Mesendoderm (in vitro differentiated cells): ENCODE data around the gene PCK2.

Source experiments
- DNase-seq: peaks from one replicate; pipeline ENCODE4 v3.0.0; 2013
- H2AK5ac ChIP-seq: 2 replicates; pipeline ENCODE4 v1.6.1; 2013; ENCODE audit warnings: low read length, inconsistent platforms
- H2BK120ac ChIP-seq: 2 replicates; pipeline ENCODE4 v1.6.1; 2013; ENCODE audit warnings: low read depth, mild to moderate bottlenecking, low read length, moderate library complexity, mixed read lengths
- H2BK15ac ChIP-seq: replicated peaks from 2 replicates; pipeline ENCODE4 v1.6.1; 2013; ENCODE audit warnings: low read depth, mild to moderate bottlenecking, moderate library complexity
- H2BK5ac ChIP-seq: 2 replicates; pipeline ENCODE4 v1.6.1; 2013; ENCODE audit warnings: low read length, inconsistent platforms
- H3K18ac ChIP-seq: 2 replicates; pipeline ENCODE4 v1.6.1; 2013; ENCODE audit warnings: mild to moderate bottlenecking, low read length, mixed read lengths
- H3K23ac ChIP-seq: one replicate; pipeline ENCODE4 v1.6.1; 2013; ENCODE audit warnings: low read length
- H3K27ac ChIP-seq: 2 replicates; pipeline ENCODE4 v1.5.1; 2013; ENCODE audit warnings: low read depth, mild to moderate bottlenecking, inconsistent platforms, low read length, moderate library complexity
- H3K27me3 ChIP-seq: 2 replicates; pipeline ENCODE4 v1.6.1; 2013; ENCODE audit warnings: low read length, control low read depth, mild to moderate bottlenecking, inconsistent platforms; ENCODE audit not compliant: insufficient read depth, poor library complexity
- H3K36me3 ChIP-seq: 2 replicates; pipeline ENCODE4 v1.6.1; 2013; ENCODE audit warnings: low read length, inconsistent platforms; ENCODE audit not compliant: control insufficient read depth, insufficient read depth
- H3K4ac ChIP-seq: one replicate; pipeline ENCODE4 v1.6.1; 2013; ENCODE audit warnings: low read depth, mild to moderate bottlenecking, low read length, moderate library complexity
- H3K4me1 ChIP-seq: 2 replicates; pipeline ENCODE4 v1.6.1; 2013; ENCODE audit warnings: low read depth, low read length, inconsistent platforms; ENCODE audit not compliant: control insufficient read depth
- H3K4me2 ChIP-seq: 2 replicates; pipeline ENCODE4 v1.6.1; 2013; ENCODE audit warnings: low read length
- H3K4me3 ChIP-seq: 2 replicates; pipeline ENCODE4 v1.5.1; 2013; ENCODE audit warnings: mild to moderate bottlenecking, low read length
- H3K56ac ChIP-seq: one replicate; pipeline ENCODE4 v1.6.1; 2013; ENCODE audit warnings: low read length
- H3K79me1 ChIP-seq: 2 replicates; pipeline ENCODE4 v1.6.1; 2013; ENCODE audit warnings: low read length, inconsistent platforms
- H3K79me2 ChIP-seq: 2 replicates; pipeline ENCODE4 v1.6.1; 2013; ENCODE audit warnings: mild to moderate bottlenecking, low read length; ENCODE audit not compliant: control insufficient read depth, insufficient read depth
- H3K9ac ChIP-seq: 2 replicates; pipeline ENCODE4 v1.6.1; 2013; ENCODE audit warnings: low read length, inconsistent platforms
- H4K5ac ChIP-seq: one replicate; pipeline ENCODE4 v1.6.1; 2013; ENCODE audit warnings: low read length
- H4K8ac ChIP-seq: one replicate; pipeline ENCODE4 v1.6.1; 2013; ENCODE audit warnings: low read depth, mild to moderate bottlenecking, control low read depth, low read length, moderate library complexity
- WGBS: extraction: QIAGEN DNeasy Blood & Tissue Kit; methylation state at CpG from one replicate; pipeline ENCODE4 v1.1.7; 2013; ENCODE audit warnings: low lambda C conversion rate, missing lambda C conversion rate; ENCODE audit not compliant: insufficient coverage; ENCODE audit errors: extremely low coverage; 5-methylcytosine and 5-hydroxymethylcytosine counted together

PCK2 gene

GRCh38 chr14:24056800-24057184 is 37.3 kb upstream of the PCK2 start:
- Histone ChIP-seq H2BK5ac (no peak overlapping the region), H3K4ac (no peak overlapping the region), H3K27me3 (no peaks in the 10 kb centered on the region), H2AK5ac (no peak overlapping the region), H3K27ac (no peak overlapping the region), H3K4me1 (no peaks in the 10 kb centered on the region), H4K8ac (no peak overlapping the region), H3K36me3 (no peaks in the 10 kb centered on the region), H2BK15ac (no peak overlapping the region), H4K5ac (no peak overlapping the region), H3K18ac (no peak overlapping the region), H3K23ac (no peak overlapping the region), H2BK120ac (no peak overlapping the region), H3K56ac (no peak overlapping the region), H3K4me3 (no peak overlapping the region), H3K9ac (no peak overlapping the region), H3K4me2 (no peak overlapping the region), H3K79me2 (no peaks in the 10 kb centered on the region), H3K79me1 (no peaks in the 10 kb centered on the region)
- no peak for DNase-seq
- WGBS, result no CpG with 5 or more reads among the region's 8 CpGs

GRCh38 chr14:24057271-24057670 is 36.8 kb upstream of the PCK2 start:
- Histone ChIP-seq H3K4me3 (no peak overlapping the region), H3K79me2 (no peaks in the 10 kb centered on the region), H4K8ac (no peak overlapping the region), H3K9ac (no peak overlapping the region), H3K4ac (no peak overlapping the region), H2BK15ac (no peak overlapping the region), H3K56ac (no peak overlapping the region), H3K4me1 (no peaks in the 10 kb centered on the region), H2BK5ac (no peak overlapping the region), H3K23ac (no peak overlapping the region), H3K36me3 (no peaks in the 10 kb centered on the region), H3K79me1 (no peaks in the 10 kb centered on the region), H4K5ac (no peak overlapping the region), H3K18ac (no peak overlapping the region), H3K27me3 (no peaks in the 10 kb centered on the region), H3K4me2 (no peak overlapping the region), H3K27ac (no peak overlapping the region), H2AK5ac (no peak overlapping the region), H2BK120ac (no peak overlapping the region)
- WGBS, result no CpG with 5 or more reads among the region's 2 CpGs
- no peak for DNase-seq

GRCh38 chr14:24057867-24058259 is 36.2 kb upstream of the PCK2 start:
- Histone ChIP-seq H3K79me1 (no peaks in the 10 kb centered on the region), H4K5ac (no peak overlapping the region), H3K18ac (no peak overlapping the region), H2AK5ac (no peak overlapping the region), H3K4me3 (no peak overlapping the region), H3K4me1 (no peaks in the 10 kb centered on the region), H3K27ac (no peak overlapping the region), H3K23ac (no peak overlapping the region), H2BK15ac (no peak overlapping the region), H3K4ac (no peak overlapping the region), H3K4me2 (no peak overlapping the region), H2BK120ac (no peak overlapping the region), H3K79me2 (no peaks in the 10 kb centered on the region), H3K27me3 (no peaks in the 10 kb centered on the region), H2BK5ac (no peak overlapping the region), H3K56ac (no peak overlapping the region), H4K8ac (no peak overlapping the region), H3K9ac (no peak overlapping the region), H3K36me3 (no peaks in the 10 kb centered on the region)
- DNase-seq, result no peak
- no CpG with 5 or more reads among the region's 14 CpGs for WGBS

- H4K5ac ChIP-seq, result no peak overlapping the region
- no peak overlapping the region for H3K18ac ChIP-seq
- no peak overlapping the region for H2BK120ac ChIP-seq
- H3K4me1 ChIP-seq, result no peaks in the 10 kb centered on the region
- DNase-seq, result peak; percentile 80
- no peaks in the 10 kb centered on the region for H3K27me3 ChIP-seq
- H2AK5ac ChIP-seq, result no peak overlapping the region
- H3K79me2 ChIP-seq, result no peaks in the 10 kb centered on the region
- H3K56ac ChIP-seq, result peak overlapping the region; percentile 49
- no peak overlapping the region for H2BK5ac ChIP-seq
- no CpG with 5 or more reads among the region's 7 CpGs for WGBS
- H3K27ac ChIP-seq, result no peak overlapping the region
- no peak overlapping the region for H3K4me2 ChIP-seq
- H3K79me1 ChIP-seq, result no peaks in the 10 kb centered on the region
- H4K8ac ChIP-seq, result no peak overlapping the region
- no peak overlapping the region for H3K9ac ChIP-seq
- H2BK15ac ChIP-seq, result no peak overlapping the region
- no peak overlapping the region for H3K4ac ChIP-seq
- no peaks in the 10 kb centered on the region for H3K36me3 ChIP-seq
- no peak overlapping the region for H3K23ac ChIP-seq
- no peak overlapping the region for H3K4me3 ChIP-seq
Observed at GRCh38 chr14:24058260-24058950, 35.7 kb upstream of the PCK2 start.

- peak; percentile 40 for DNase-seq
- Histone ChIP-seq H3K23ac (no peak overlapping the region), H3K18ac (no peak overlapping the region), H3K36me3 (no peaks in the 10 kb centered on the region), H2BK120ac (no peak overlapping the region), H4K8ac (no peak overlapping the region), H3K27me3 (no peaks in the 10 kb centered on the region), H4K5ac (no peak overlapping the region), H3K9ac (no peak overlapping the region), H3K4me2 (no peak overlapping the region), H3K27ac (no peak overlapping the region), H2AK5ac (no peak overlapping the region), H3K4me1 (no peaks in the 10 kb centered on the region), H3K4me3 (no peak overlapping the region), H3K79me2 (no peaks in the 10 kb centered on the region), H3K56ac (no peak overlapping the region), H2BK15ac (no peak overlapping the region), H3K79me1 (no peaks in the 10 kb centered on the region), H2BK5ac (no peak overlapping the region), H3K4ac (no peak overlapping the region)
- whole genome bisulfite sequencing, result no CpG with 5 or more reads among the region's 10 CpGs
Observed at GRCh38 chr14:24058951-24059475, 35.1 kb upstream of the PCK2 start.
